ENCODE measurements around the gene SLC1A5.
A peak's percentile ranks its signal among the peaks of the same experiment; 100 is the strongest.

Gene SLC1A5

DNA sequence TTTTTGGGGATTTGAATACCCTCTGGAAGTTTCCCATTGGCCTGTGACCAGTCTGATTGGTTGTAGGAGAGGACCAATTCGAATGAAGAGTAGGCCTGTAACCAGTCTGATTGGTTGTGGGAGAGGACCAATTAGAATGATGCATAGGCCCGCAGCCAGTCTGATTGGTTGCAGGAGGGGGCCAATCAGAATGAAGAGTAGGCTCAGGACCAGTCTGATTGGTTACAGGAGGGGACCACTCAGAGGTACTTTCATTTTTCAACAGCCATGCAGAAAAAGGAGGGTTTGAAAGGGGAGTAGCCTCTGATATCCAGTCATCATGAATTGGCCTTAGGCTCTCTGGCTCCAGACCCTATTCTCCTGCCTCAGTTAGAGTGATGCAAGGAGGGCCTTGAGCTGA, 30.4 kb upstream of the SLC1A5 start:
- Histone ChIP-seq H3K4me1 (ENCODE audit: control insufficient read depth, insufficient read depth, low read length) (peaks cover 9% of the 10 kb centered on the region), H3K9me3 (ENCODE audit: control insufficient read depth, insufficient read depth, low read depth, low read length) (no peaks in the 10 kb centered on the region), H3K36me3 (ENCODE audit: control insufficient read depth in 2 of 2, insufficient read depth in 1 of 2, low read length in 2 of 2) (no peaks in the 10 kb centered on the region), H3K27ac (ENCODE audit: extremely low read depth, low read depth, low read length) (no peak overlapping the region), H3K4me3 (ENCODE audit: low read depth, low read length) (no peak overlapping the region)
- ChIA-PET POLR2A (interaction anchor here (0.7 kb wide), 1 partner anchor 474 kb away, joined by 5 read pairs; no protein-coding TSS in a partner anchor), CTCF (interaction anchor here (0.6 to 0.9 kb wide), 3 partner anchors 27 to 283 kb away, joined by 3 to 4 read pairs (median 3); no protein-coding TSS in a partner anchor)
- TF ChIP-seq SP2 (tag by site-specific recombination; IDR thresholded peaks at IDR 0.05): peak; percentile 32
- TF ChIP-seq, protein P1, sequence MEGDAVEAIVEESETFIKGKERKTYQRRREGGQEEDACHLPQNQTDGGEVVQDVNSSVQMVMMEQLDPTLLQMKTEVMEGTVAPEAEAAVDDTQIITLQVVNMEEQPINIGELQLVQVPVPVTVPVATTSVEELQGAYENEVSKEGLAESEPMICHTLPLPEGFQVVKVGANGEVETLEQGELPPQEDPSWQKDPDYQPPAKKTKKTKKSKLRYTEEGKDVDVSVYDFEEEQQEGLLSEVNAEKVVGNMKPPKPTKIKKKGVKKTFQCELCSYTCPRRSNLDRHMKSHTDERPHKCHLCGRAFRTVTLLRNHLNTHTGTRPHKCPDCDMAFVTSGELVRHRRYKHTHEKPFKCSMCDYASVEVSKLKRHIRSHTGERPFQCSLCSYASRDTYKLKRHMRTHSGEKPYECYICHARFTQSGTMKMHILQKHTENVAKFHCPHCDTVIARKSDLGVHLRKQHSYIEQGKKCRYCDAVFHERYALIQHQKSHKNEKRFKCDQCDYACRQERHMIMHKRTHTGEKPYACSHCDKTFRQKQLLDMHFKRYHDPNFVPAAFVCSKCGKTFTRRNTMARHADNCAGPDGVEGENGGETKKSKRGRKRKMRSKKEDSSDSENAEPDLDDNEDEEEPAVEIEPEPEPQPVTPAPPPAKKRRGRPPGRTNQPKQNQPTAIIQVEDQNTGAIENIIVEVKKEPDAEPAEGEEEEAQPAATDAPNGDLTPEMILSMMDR (tag by site-specific recombination; IDR thresholded peaks at IDR 0.05): no peak

GRCh38 chr19:46815833-46816627, 27.6 kb upstream of the SLC1A5 start:
- peaks cover 16% of the 10 kb centered on the region for H3K4me1 ChIP-seq (ENCODE audit: control insufficient read depth, insufficient read depth, low read length)
- POLR2A ChIA-PET: interaction anchor here (0.6 kb wide), 2 partner anchors 14 to 160 kb away, joined by 5 to 9 read pairs; no protein-coding TSS in a partner anchor

GRCh38 chr19:46813839-46814358, 25.5 kb upstream of the SLC1A5 start:
- peaks cover 10% of the 10 kb centered on the region for H3K4me1 ChIP-seq (ENCODE audit: control insufficient read depth, insufficient read depth, low read length)
- ChIA-PET CTCF (interaction anchor here (0.6 kb wide), 1 partner anchor 60 kb away, joined by 3 read pairs; no protein-coding TSS in a partner anchor), POLR2A (interaction anchor here (1.2 kb wide), 1 partner anchor 26 kb away, joined by 3 read pairs; the partner anchor contains the start of gene SLC1A5)
- no peak overlapping the region for H3K4me3 ChIP-seq (ENCODE audit: low read depth, low read length)
- H3K27ac ChIP-seq (ENCODE audit: extremely low read depth, low read depth, low read length): no peak overlapping the region
- H3K36me3 ChIP-seq (ENCODE audit: control insufficient read depth in 2 of 2, insufficient read depth in 1 of 2, low read length in 2 of 2): no peaks in the 10 kb centered on the region
- H3K9me3 ChIP-seq (ENCODE audit: control insufficient read depth, insufficient read depth, low read depth, low read length): no peaks in the 10 kb centered on the region
- no peak for TF ChIP-seq ZNF121 (tag by site-specific recombination; IDR thresholded peaks at IDR 0.05)
- TF ChIP-seq SP3 (tag by site-specific recombination; IDR thresholded peaks at IDR 0.05): 0 out of 2 replicates have a peak, but pooled peaks have one; percentile 4
- 0 out of 2 replicates have a peak, but pooled peaks have one; percentile 13 for TF ChIP-seq ZNF366 (tag by site-specific recombination; conservative IDR thresholded peaks at IDR 0.05)
- TF ChIP-seq ZNF426 (tag by site-specific recombination; IDR thresholded peaks at IDR 0.05): no peak
- TF ChIP-seq PRDM1 (tag by site-specific recombination; IDR thresholded peaks at IDR 0.05): 0 out of 2 replicates have a peak, but pooled peaks have one; percentile 27
- TF ChIP-seq HOXD13 (CRISPR knock-in tag; IDR thresholded peaks at IDR 0.05; ENCODE audit: borderline replicate concordance): no peak
- no peak for TF ChIP-seq ZEB2 (tag by site-specific recombination; IDR thresholded peaks at IDR 0.05)

More at GRCh38 chr19:46815833-46816627, 27.6 kb upstream of the SLC1A5 start:
- Histone ChIP-seq H3K27ac (ENCODE audit: extremely low read depth, low read depth, low read length) (no peak overlapping the region), H3K4me3 (ENCODE audit: low read depth, low read length) (no peak overlapping the region), H3K36me3 (ENCODE audit: control insufficient read depth in 2 of 2, insufficient read depth in 1 of 2, low read length in 2 of 2) (no peaks in the 10 kb centered on the region), H3K9me3 (ENCODE audit: control insufficient read depth, insufficient read depth, low read depth, low read length) (no peaks in the 10 kb centered on the region)
- CTCF ChIA-PET: interaction anchor here (0.5 to 1.0 kb wide), 5 partner anchors 21 to 263 kb away, joined by 3 to 5 read pairs (median 3); no protein-coding TSS in a partner anchor
- TF ChIP-seq, protein P2, sequence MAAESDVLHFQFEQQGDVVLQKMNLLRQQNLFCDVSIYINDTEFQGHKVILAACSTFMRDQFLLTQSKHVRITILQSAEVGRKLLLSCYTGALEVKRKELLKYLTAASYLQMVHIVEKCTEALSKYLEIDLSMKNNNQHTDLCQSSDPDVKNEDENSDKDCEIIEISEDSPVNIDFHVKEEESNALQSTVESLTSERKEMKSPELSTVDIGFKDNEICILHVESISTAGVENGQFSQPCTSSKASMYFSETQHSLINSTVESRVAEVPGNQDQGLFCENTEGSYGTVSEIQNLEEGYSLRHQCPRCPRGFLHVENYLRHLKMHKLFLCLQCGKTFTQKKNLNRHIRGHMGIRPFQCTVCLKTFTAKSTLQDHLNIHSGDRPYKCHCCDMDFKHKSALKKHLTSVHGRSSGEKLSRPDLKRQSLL (tag by site-specific recombination; IDR thresholded peaks at IDR 0.05): no peak
- no peak for TF ChIP-seq ZNF202 (tag by site-specific recombination; IDR thresholded peaks at IDR 0.05; ENCODE audit: borderline replicate concordance)
- TF ChIP-seq REPIN1 (tag by site-specific recombination; IDR thresholded peaks at IDR 0.05; ENCODE audit: low read depth): no peak
- TF ChIP-seq, protein P3, sequence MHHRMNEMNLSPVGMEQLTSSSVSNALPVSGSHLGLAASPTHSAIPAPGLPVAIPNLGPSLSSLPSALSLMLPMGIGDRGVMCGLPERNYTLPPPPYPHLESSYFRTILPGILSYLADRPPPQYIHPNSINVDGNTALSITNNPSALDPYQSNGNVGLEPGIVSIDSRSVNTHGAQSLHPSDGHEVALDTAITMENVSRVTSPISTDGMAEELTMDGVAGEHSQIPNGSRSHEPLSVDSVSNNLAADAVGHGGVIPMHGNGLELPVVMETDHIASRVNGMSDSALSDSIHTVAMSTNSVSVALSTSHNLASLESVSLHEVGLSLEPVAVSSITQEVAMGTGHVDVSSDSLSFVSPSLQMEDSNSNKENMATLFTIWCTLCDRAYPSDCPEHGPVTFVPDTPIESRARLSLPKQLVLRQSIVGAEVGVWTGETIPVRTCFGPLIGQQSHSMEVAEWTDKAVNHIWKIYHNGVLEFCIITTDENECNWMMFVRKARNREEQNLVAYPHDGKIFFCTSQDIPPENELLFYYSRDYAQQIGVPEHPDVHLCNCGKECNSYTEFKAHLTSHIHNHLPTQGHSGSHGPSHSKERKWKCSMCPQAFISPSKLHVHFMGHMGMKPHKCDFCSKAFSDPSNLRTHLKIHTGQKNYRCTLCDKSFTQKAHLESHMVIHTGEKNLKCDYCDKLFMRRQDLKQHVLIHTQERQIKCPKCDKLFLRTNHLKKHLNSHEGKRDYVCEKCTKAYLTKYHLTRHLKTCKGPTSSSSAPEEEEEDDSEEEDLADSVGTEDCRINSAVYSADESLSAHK (tag by site-specific recombination; IDR thresholded peaks at IDR 0.05): no peak
- TF ChIP-seq ZFHX2 (tag by site-specific recombination; conservative IDR thresholded peaks at IDR 0.05): peak; percentile 52; the same call in 1 of the 2 replicates
- TF ChIP-seq ZNF624 (tag by site-specific recombination; IDR thresholded peaks at IDR 0.05): no peak
- no peak for TF ChIP-seq ZNF776 (tag by site-specific recombination; IDR thresholded peaks at IDR 0.05; ENCODE audit: borderline replicate concordance)
- no peak for TF ChIP-seq ZNF311 (tag by site-specific recombination; IDR thresholded peaks at IDR 0.05; ENCODE audit: borderline replicate concordance)
- peak; percentile 48; the same call in 1 of the 2 replicates for TF ChIP-seq ZNF362 (tag by site-specific recombination; IDR thresholded peaks at IDR 0.05)

Measured in HEK293 (cell line).